HEK293 (cell line): Measurements from ENCODE around the gene FBXL4.

Source experiments
- CTCF ChIA-PET: fragments of 350-600 bp; formaldehyde crosslinking; extraction: SDS; loops from one replicate; lab custom pipeline; 2021; ENCODE audit warnings: antibody characterized with exemption; lab: Yijun Ruan, JAX
- POLR2A ChIA-PET: fragments of 300-600 bp; formaldehyde crosslinking; extraction: SDS; loops from one replicate; lab custom pipeline; 2020; ENCODE audit warnings: antibody characterized with exemption, inconsistent platforms; lab: Yijun Ruan, JAX
- H3K27ac ChIP-seq: fragments of 200-500 bp; sonication (Bioruptor generic); 2 replicates; pipeline ENCODE4 v1.5.1; 2014; ENCODE audit warnings: low read depth, low read length, control low read depth, inconsistent platforms; ENCODE audit errors: extremely low read depth
- H3K36me3 ChIP-seq, 2 experiments: fragments of 200-500 bp in 1 of 2; sonication (Bioruptor generic) in 1 of 2; 1 replicate in 1 of 2; 2 replicates in 1 of 2; pipeline ENCODE4 v1.5.1; 2014 to 2017; ENCODE audit warnings: inconsistent platforms in 2 of 2, low read length in 2 of 2; ENCODE audit not compliant: control insufficient read depth in 2 of 2, insufficient read depth in 1 of 2
- H3K4me1 ChIP-seq: fragments of 200-500 bp; sonication (Bioruptor generic); 2 replicates; pipeline ENCODE4 v1.5.1; 2014; ENCODE audit warnings: mild to moderate bottlenecking, low read length, inconsistent platforms; ENCODE audit not compliant: control insufficient read depth, insufficient read depth
- H3K4me3 ChIP-seq: 2 replicates; pipeline ENCODE4 v1.5.1; 2011; ENCODE audit warnings: low read depth, mild to moderate bottlenecking, control low read depth, low read length, moderate library complexity
- H3K9me3 ChIP-seq: fragments of 200-500 bp; sonication (Bioruptor generic); 2 replicates; pipeline ENCODE4 v1.5.1; 2014; ENCODE audit warnings: low read depth, low read length, inconsistent platforms; ENCODE audit not compliant: control insufficient read depth, insufficient read depth
- BCL11B ChIP-seq: fragments of 450-650 bp; formaldehyde crosslinking; IDR thresholded peaks from 2 replicates; pipeline ENCODE4 v1.5.1; 2016; ENCODE audit warnings: low read depth, missing biosample characterization, missing genetic modification characterization
- EGR2 ChIP-seq: fragments of 450-650 bp; formaldehyde crosslinking; IDR thresholded peaks from 2 replicates; pipeline ENCODE4 v1.5.1; 2016; ENCODE audit warnings: low read depth, missing biosample characterization, missing genetic modification characterization
- FEZF1 ChIP-seq: fragments of 450-650 bp; formaldehyde crosslinking; IDR thresholded peaks from 2 replicates; pipeline ENCODE4 v1.5.1; 2016; ENCODE audit warnings: missing biosample characterization, missing genetic modification characterization
- MYNN ChIP-seq: fragments of 450-650 bp; formaldehyde crosslinking; IDR thresholded peaks from 2 replicates; pipeline ENCODE4 v1.5.1; 2016; ENCODE audit warnings: missing biosample characterization, missing genetic modification characterization, borderline replicate concordance
- SCRT1 ChIP-seq: fragments of 450-650 bp; formaldehyde crosslinking; IDR thresholded peaks from 2 replicates; pipeline ENCODE4 v1.5.1; 2016; ENCODE audit warnings: missing biosample characterization, missing genetic modification characterization, borderline replicate concordance
- SCRT2 ChIP-seq: fragments of 450-650 bp; formaldehyde crosslinking; IDR thresholded peaks from 2 replicates; pipeline ENCODE4 v1.5.1; 2016; ENCODE audit warnings: missing biosample characterization, missing genetic modification characterization
- TCF7L2 ChIP-seq: IDR thresholded peaks from 2 replicates; pipeline ENCODE4 v1.6.1; 2011; ENCODE audit warnings: low read depth, mild to moderate bottlenecking, inconsistent platforms, low read length, moderate library complexity, borderline replicate concordance
- ZFHX2 ChIP-seq: fragments of 450-650 bp; formaldehyde crosslinking; conservative IDR thresholded peaks from 2 replicates; pipeline ENCODE4 v1.5.1; 2016; ENCODE audit warnings: missing biosample characterization, missing genetic modification characterization
- ZFP41 ChIP-seq: fragments of 450-650 bp; formaldehyde crosslinking; IDR thresholded peaks from 2 replicates; pipeline ENCODE4 v1.5.1; 2016; ENCODE audit warnings: missing biosample characterization, missing genetic modification characterization, borderline replicate concordance
- ZNF114 ChIP-seq: fragments of 450-650 bp; formaldehyde crosslinking; IDR thresholded peaks from 2 replicates; pipeline ENCODE4 v1.5.0; 2017; ENCODE audit warnings: missing biosample characterization, missing genetic modification characterization
- ZNF223 ChIP-seq: fragments of 450-650 bp; formaldehyde crosslinking; IDR thresholded peaks from 2 replicates; pipeline ENCODE4 v1.5.1; 2016; ENCODE audit warnings: missing biosample characterization, missing genetic modification characterization
- ZNF302 ChIP-seq: fragments of 450-650 bp; formaldehyde crosslinking; IDR thresholded peaks from 2 replicates; pipeline ENCODE4 v1.5.1; 2016; ENCODE audit warnings: missing biosample characterization, missing genetic modification characterization, low read depth
- ZNF341 ChIP-seq: fragments of 450-650 bp; formaldehyde crosslinking; IDR thresholded peaks from 2 replicates; pipeline ENCODE4; 2016; ENCODE audit warnings: low read depth, missing biosample characterization, missing genetic modification characterization
- ZNF426 ChIP-seq: fragments of 450-650 bp; formaldehyde crosslinking; IDR thresholded peaks from 2 replicates; pipeline ENCODE4 v1.5.1; 2017; ENCODE audit warnings: missing biosample characterization, missing genetic modification characterization, mild to moderate bottlenecking, inconsistent platforms, moderate library complexity
- ZNF48 ChIP-seq: fragments of 450-650 bp; formaldehyde crosslinking; IDR thresholded peaks from 2 replicates; pipeline ENCODE4 v1.5.1; 2016; ENCODE audit warnings: missing biosample characterization, missing genetic modification characterization
- ZNF501 ChIP-seq: fragments of 450-650 bp; formaldehyde crosslinking; IDR thresholded peaks from 2 replicates; pipeline ENCODE4 v1.5.1; 2016; ENCODE audit warnings: missing biosample characterization, missing genetic modification characterization
- ZNF544 ChIP-seq: fragments of 450-650 bp; formaldehyde crosslinking; IDR thresholded peaks from 2 replicates; pipeline ENCODE4 v1.5.0; 2017; ENCODE audit warnings: missing biosample characterization, missing genetic modification characterization
- ZNF558 ChIP-seq: fragments of 450-650 bp; formaldehyde crosslinking; IDR thresholded peaks from 2 replicates; pipeline ENCODE4 v1.5.1; 2016; ENCODE audit warnings: missing biosample characterization, missing genetic modification characterization
- ZXDB ChIP-seq: fragments of 450-650 bp; formaldehyde crosslinking; IDR thresholded peaks from 2 replicates; pipeline ENCODE4 v1.5.1; 2016; ENCODE audit warnings: missing biosample characterization, missing genetic modification characterization
- TF ChIP-seq, protein P1 (sequence below): fragments of 450-650 bp; formaldehyde crosslinking; IDR thresholded peaks from 2 replicates; pipeline ENCODE4 v1.5.1; 2016; ENCODE audit warnings: missing biosample characterization, missing genetic modification characterization
- TF ChIP-seq, protein P2 (sequence below): fragments of 450-650 bp; formaldehyde crosslinking; IDR thresholded peaks from 2 replicates; pipeline ENCODE4 v1.5.1; 2016; ENCODE audit warnings: missing biosample characterization, missing genetic modification characterization
- TF ChIP-seq, protein P3 (sequence below): fragments of 450-650 bp; formaldehyde crosslinking; IDR thresholded peaks from 2 replicates; pipeline ENCODE4 v1.5.1; 2016; ENCODE audit warnings: missing biosample characterization, missing genetic modification characterization

FBXL4 gene

DNA sequence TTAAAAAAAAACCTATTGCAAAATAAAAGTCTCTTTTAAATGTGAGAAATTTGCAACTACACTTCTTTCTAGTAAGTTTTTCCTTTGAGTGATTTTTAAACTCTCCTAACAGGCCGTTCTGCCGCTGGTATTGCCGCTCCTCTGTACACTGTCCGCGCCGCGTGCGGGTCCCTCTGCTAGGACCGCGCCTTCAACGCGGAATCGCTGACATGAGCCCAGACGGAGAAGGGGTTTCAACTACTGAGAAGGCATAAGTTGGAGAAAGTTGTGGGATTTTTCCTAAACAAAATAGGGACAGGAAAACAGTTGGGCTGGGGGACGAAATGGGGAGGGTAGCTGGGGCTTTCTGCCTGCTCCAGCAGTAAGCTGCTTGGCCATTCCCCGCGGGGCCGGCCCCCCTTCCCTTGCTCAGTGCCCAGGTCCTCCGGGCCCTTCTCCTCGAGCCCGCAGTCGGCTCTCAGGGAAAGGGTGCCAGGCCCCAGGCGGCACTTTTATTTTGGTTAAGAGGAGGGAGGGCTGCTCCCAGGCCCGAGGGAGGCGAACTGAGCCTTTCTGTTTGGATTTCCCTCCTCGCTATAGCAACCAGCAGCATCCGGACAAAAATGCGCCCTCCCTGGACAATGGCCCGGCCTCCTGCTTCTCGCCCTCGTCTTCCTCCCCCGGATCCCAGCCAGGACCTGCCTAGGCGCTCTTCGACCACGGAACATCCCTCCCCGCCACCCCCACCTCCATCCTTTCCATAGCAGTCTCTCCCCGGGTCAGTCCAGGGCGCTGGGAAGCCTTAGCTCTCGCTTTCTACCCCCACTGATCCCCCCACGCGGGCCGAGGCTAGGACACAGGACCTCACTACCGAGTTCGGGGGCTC is 120.2 kb downstream of the FBXL4 start:
- no peaks in the 10 kb centered on the region for H3K36me3 ChIP-seq
- H3K9me3 ChIP-seq: no peaks in the 10 kb centered on the region
- H3K4me3 ChIP-seq: no peak overlapping the region
- H3K27ac ChIP-seq: no peak overlapping the region
- CTCF ChIA-PET: interaction anchor here (0.5 kb wide), 1 partner anchor 293 kb away, joined by 4 read pairs; no protein-coding TSS in a partner anchor
- TF ChIP-seq MYNN (tag by site-specific recombination) (peak; percentile 64), ZFHX2 (tag by site-specific recombination) (peak; percentile 26; the same call in 1 of the 2 replicates), ZNF302 (tag by site-specific recombination) (no peak), ZNF544 (tag by site-specific recombination) (no peak), EGR2 (tag by site-specific recombination) (peak; percentile 43), ZXDB (tag by site-specific recombination) (no peak), ZNF341 (tag by site-specific recombination) (peak; percentile 53)
- TF ChIP-seq, protein P1, sequence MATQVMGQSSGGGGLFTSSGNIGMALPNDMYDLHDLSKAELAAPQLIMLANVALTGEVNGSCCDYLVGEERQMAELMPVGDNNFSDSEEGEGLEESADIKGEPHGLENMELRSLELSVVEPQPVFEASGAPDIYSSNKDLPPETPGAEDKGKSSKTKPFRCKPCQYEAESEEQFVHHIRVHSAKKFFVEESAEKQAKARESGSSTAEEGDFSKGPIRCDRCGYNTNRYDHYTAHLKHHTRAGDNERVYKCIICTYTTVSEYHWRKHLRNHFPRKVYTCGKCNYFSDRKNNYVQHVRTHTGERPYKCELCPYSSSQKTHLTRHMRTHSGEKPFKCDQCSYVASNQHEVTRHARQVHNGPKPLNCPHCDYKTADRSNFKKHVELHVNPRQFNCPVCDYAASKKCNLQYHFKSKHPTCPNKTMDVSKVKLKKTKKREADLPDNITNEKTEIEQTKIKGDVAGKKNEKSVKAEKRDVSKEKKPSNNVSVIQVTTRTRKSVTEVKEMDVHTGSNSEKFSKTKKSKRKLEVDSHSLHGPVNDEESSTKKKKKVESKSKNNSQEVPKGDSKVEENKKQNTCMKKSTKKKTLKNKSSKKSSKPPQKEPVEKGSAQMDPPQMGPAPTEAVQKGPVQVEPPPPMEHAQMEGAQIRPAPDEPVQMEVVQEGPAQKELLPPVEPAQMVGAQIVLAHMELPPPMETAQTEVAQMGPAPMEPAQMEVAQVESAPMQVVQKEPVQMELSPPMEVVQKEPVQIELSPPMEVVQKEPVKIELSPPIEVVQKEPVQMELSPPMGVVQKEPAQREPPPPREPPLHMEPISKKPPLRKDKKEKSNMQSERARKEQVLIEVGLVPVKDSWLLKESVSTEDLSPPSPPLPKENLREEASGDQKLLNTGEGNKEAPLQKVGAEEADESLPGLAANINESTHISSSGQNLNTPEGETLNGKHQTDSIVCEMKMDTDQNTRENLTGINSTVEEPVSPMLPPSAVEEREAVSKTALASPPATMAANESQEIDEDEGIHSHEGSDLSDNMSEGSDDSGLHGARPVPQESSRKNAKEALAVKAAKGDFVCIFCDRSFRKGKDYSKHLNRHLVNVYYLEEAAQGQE (tag by site-specific recombination): no peak
- TF ChIP-seq, protein P2, sequence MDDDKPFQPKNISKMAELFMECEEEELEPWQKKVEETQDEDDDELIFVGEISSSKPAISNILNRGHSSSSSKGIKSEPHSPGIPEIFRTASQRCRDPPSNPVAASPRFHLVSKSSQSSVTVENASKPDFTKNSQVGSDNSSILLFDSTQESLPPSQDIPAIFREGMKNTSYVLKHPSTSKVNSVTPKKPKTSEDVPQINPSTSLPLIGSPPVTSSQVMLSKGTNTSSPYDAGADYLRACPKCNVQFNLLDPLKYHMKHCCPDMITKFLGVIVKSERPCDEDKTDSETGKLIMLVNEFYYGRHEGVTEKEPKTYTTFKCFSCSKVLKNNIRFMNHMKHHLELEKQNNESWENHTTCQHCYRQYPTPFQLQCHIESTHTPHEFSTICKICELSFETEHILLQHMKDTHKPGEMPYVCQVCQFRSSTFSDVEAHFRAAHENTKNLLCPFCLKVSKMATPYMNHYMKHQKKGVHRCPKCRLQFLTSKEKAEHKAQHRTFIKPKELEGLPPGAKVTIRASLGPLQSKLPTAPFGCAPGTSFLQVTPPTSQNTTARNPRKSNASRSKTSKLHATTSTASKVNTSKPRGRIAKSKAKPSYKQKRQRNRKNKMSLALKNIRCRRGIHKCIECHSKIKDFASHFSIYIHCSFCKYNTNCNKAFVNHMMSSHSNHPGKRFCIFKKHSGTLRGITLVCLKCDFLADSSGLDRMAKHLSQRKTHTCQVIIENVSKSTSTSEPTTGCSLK (tag by site-specific recombination): no peak
- TF ChIP-seq, all 188 proteins: peak for 4
- POLR2A ChIA-PET: no interaction called here
- peaks cover 11% of the 10 kb centered on the region for H3K4me1 ChIP-seq

DNA sequence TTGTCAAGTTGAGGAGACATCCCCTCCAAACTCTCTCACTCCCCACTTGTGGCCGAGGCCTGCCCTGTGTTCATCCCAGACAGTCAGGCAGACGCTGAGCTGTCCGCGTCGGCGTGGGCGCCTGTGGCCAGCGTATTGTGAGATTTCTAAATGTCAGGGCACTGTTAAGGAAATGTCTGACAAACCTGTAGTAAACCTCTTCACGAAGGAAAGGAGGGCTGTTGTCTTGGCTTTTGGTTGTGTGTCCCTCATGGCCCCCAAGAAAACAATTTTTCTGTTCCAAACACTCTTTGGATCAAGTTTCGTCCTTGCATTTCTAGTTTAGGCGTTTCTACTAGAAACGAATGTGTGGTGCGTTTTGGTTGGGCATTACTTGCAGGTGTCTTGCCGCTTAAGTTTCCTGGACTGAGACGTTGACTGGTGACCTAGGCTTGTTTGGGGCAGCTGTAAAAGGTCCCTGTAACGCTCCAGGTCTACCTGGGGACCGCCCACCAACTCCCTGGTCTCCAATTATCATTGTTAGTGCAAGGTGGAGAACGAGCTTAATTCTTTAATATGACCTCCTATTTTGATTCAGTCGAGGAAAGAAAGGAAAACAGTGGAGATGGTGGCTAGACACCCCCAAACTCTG is 122.0 kb downstream of the FBXL4 start:
- H3K9me3 ChIP-seq: no peaks in the 10 kb centered on the region
- 0 out of 2 replicates have a peak overlapping the region, but pooled peaks have one; percentile 92 for H3K27ac ChIP-seq
- ChIA-PET CTCF (no interaction called here), POLR2A (interaction anchor here (1.5 kb wide), 1 partner anchor 9 kb away, joined by 7 read pairs; the partner anchor contains the start of gene POU3F2)
- H3K4me3 ChIP-seq: no peak overlapping the region
- no peaks in the 10 kb centered on the region for H3K36me3 ChIP-seq
- peaks cover 11% of the 10 kb centered on the region for H3K4me1 ChIP-seq
- TF ChIP-seq SCRT2 (tag by site-specific recombination) (peak; percentile 97), ZNF558 (tag by site-specific recombination) (no peak)

DNA sequence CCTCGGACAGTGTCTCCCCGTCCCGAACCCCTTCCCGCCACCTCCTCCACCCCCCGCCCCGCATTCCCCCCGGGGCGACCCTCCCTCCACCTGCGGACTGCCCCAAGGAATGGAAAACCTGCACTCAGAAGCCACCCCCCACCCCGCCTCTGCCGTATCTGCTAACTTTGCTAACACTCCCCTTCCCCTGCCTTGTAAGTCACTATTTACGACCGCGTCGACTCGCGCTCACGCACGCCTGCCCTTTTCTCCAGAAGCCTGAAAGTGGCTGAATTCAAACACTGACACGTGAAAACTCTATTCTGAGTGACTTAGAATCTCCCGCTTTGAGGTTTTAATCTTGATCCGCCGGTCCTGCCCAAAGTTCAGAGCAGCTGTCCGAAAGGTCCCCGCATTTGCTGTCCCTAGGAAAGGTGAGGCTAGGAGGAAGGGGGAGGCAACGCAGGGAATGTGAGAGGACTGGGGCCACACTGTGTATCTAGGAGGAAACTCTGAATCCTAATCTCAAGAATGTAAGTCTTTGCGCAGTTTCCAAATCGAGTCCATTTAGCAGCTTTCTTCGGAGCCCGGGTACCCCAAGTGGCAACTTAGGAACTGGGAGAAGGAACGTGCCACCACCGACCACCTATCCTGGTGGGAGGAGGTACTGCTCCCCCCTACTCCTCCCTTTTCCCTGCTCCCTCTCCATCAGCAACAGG is 122.7 kb downstream of the FBXL4 start:
- CTCF ChIA-PET: no interaction called here
- H3K36me3 ChIP-seq: no peaks in the 10 kb centered on the region
- peak overlapping the region; percentile 49 for H3K4me3 ChIP-seq
- POLR2A ChIA-PET: interaction anchor here (1.5 kb wide), 1 partner anchor 9 kb away, joined by 7 read pairs; the partner anchor contains the start of gene POU3F2
- H3K9me3 ChIP-seq: no peaks in the 10 kb centered on the region
- peak overlapping the region; percentile 92 for H3K27ac ChIP-seq
- H3K4me1 ChIP-seq: peaks cover 11% of the 10 kb centered on the region
- TF ChIP-seq ZNF501 (tag by site-specific recombination) (no peak), ZNF48 (tag by site-specific recombination) (no peak), ZNF223 (tag by site-specific recombination) (no peak), TCF7L2 (no peak), SCRT1 (0 out of 2 replicates have a peak, but pooled peaks have one; percentile 85), ZFP41 (tag by site-specific recombination) (no peak), BCL11B (no peak), ZNF114 (no peak), ZNF426 (tag by site-specific recombination) (no peak), FEZF1 (tag by site-specific recombination) (0 out of 2 replicates have a peak, but pooled peaks have one; percentile 3)
- TF ChIP-seq, protein P3, sequence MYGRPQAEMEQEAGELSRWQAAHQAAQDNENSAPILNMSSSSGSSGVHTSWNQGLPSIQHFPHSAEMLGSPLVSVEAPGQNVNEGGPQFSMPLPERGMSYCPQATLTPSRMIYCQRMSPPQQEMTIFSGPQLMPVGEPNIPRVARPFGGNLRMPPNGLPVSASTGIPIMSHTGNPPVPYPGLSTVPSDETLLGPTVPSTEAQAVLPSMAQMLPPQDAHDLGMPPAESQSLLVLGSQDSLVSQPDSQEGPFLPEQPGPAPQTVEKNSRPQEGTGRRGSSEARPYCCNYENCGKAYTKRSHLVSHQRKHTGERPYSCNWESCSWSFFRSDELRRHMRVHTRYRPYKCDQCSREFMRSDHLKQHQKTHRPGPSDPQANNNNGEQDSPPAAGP (tag by site-specific recombination): no peak
